SK-N-SH treated with all-trans-retinoic acid at 6 μM for 48 hours (cell line): ENCODE data around the gene BIK.

ENCODE experiments used
- ESRRG ChIP-seq: fragments of 250-450 bp; sonication (Bioruptor Pico); IDR thresholded peaks from 2 replicates; pipeline ENCODE4 v1.6.1; 2021; ENCODE audit warnings: mild to moderate bottlenecking
- ISL1 ChIP-seq: fragments of 250-450 bp; sonication (Bioruptor Pico); IDR thresholded peaks from 2 replicates; pipeline ENCODE4 v2.1.2; 2022; ENCODE audit warnings: mild to moderate bottlenecking, moderate library complexity
- PATZ1 ChIP-seq: fragments of 250-450 bp; sonication (Bioruptor Pico); IDR thresholded peaks from 2 replicates; pipeline ENCODE4 v1.8.0; 2020; ENCODE audit warnings: mild to moderate bottlenecking, moderate library complexity, borderline replicate concordance
- TF ChIP-seq, protein P1 (sequence below): fragments of 250-450 bp; sonication (Bioruptor Pico); IDR thresholded peaks from 2 replicates; pipeline ENCODE4 v1.5.1; 2020; ENCODE audit warnings: low read depth, mild to moderate bottlenecking, moderate library complexity

GRCh38 chr22:43173976-43174720, 63.6 kb downstream of the BIK start:
- TF ChIP-seq ISL1 (CRISPR knock-in tag) = no peak
- no peak for TF ChIP-seq PATZ1 (CRISPR knock-in tag)
- TF ChIP-seq, protein P1, sequence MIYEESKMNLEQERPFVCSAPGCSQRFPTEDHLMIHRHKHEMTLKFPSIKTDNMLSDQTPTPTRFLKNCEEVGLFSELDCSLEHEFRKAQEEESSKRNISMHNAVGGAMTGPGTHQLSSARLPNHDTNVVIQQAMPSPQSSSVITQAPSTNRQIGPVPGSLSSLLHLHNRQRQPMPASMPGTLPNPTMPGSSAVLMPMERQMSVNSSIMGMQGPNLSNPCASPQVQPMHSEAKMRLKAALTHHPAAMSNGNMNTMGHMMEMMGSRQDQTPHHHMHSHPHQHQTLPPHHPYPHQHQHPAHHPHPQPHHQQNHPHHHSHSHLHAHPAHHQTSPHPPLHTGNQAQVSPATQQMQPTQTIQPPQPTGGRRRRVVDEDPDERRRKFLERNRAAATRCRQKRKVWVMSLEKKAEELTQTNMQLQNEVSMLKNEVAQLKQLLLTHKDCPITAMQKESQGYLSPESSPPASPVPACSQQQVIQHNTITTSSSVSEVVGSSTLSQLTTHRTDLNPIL = no peak
- no peak for TF ChIP-seq ESRRG (CRISPR knock-in tag)
